Activated gamma-delta T cell treated with anti-CD3 and anti-CD28 coated beads, Interleukin-2, amount 50 U/mL, for 16 hours (primary cell): Measurements from ENCODE around the gene ARMH3.

Source experiments
- DNase-seq: peaks from one replicate; pipeline ENCODE4 v3.0.0-alpha.2; 2020; ENCODE audit warnings: low read depth

Gene ARMH3

DNA sequence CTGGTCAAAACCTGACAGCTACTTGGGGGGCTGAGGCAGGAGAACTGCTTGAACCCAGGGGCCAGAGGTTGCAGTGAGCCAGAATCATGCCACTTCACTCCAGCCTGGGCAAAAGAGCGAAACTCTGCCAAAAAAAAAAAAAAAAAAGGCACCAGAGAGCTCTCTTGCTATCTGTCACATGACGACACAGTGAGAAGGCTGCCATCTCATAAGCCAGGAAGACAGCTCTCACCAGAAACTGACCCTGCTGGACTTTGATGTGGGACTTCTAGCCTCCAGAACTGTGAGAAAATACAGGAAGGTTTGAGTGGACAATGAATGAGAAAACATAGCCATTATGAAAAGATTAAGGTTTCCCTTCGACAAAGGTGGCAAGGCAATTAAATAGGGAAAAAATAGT lies 161.2 kb downstream of the ARMH3 start:
- no peak for DNase-seq

DNA sequence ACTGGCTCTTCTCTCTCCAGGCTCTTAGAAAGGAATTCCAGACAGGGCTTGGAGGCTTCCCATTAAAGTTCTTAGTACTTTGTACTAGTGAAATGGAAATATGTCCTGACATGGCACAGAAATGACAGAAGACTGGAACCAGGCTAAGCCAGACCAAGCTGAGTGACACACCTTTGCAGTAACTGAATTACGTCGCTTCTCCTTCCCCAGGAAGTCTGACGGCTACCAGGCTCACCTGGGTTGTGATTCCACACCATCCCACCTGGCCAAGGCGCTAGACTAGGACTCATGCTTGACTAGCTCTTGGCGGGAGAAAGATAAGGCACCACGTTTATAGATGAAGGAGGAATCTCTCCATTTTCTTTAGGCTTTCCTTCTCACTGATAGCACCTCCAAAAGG lies 161.7 kb downstream of the ARMH3 start:
- DNase-seq: no peak

DNA sequence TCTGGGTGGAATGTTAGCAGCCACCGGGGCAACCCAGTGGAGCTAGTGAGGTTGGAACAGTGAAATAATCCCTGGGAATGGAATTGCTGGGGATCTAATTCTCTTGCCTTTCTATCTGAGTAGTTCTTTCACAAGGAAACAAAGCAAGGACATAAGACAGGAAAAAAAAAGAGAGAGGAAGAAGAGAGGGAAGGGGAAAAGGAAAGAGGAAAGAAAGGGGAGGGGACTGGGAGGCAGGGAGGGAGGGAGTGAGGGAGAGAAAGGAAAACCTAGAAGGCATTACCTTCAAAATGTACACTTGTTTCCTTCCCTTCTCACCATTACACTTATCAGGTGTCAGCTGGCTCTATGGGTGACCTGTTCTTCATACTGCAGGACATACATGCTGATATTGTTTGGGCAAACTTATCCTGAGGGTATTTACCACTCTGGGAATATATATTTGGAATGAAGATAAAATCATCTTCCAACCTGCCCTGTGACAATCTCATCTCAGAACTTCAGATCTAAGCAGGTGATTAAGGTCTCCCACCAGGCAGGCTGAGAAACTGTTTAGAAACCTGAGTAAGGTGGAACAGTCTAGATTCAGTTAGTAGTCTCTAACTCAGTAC lies 162.4 kb downstream of the ARMH3 start:
- no peak for DNase-seq

DNA sequence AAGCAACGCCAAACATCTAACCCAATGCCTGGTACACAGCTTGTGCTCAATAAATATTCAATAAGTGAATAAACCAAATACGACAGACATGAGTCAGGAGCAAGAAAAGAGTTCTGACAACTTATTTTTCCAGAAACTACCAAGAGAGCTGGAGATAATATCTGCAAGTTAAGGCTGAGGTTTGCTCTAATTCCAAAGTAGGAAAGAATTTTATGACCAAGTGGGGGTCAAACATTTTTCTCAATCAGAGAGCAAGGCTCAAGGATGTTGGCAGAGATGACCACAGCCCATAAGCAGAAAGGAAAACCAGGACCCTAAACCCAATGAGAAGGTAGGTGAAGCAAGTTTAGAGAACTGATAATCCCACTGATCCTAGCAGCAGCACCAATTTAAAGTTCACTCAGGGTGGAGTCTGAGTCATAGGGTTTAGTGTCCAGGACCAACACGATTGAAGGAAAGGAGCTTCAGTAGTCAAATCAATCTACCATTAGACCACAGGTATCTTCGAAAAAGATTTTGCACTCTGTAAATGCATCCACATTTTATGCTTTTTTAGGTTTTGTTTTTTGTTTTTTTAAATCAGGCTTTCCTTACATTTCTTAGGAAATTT lies 163.1 kb downstream of the ARMH3 start:
- no peak for DNase-seq

DNA sequence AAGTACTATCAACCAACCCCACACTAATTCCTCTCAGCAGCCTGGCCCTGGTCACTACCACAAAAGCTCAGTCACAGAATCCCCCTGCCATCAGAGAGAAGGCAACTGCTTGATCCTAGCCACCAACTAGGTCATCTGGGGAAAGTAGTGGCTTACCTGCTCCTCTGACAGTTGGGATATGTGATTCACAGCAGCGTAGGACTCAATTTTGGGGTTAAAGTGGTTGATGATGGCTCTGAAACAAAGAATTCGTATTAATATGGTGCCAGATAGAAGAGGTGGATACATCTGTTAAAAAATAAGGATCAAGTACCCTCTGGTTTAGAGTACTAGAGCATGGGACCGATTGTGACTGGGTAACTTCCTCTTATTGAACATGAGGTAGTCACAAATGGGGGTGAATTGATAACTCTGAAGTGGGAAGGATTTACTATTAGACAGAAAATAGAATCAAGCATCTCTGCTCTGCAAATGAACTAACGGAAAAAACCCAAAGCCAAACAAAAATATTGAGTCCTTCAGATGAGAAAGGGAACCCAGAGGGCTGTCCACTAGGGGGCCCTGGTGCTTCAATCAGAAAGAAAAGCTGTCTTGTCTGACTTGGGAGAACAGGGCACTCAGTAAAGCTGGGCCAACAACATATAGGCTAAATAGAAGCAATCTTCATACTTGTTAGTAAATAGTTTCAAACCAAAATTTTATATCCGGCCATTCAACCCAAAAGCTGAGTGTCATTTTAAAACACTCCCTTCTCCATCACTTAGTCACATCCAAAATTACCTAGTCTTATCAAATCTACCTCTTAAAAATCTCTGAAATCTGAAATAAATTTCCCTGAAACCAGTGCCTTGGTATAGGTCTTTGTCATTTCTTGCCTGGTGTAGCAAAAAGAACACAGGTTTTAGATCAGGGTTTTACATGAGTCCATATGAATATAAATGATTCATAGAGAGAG lies 166.4 kb downstream of the ARMH3 start:
- DNase-seq: peak; percentile 53

DNA sequence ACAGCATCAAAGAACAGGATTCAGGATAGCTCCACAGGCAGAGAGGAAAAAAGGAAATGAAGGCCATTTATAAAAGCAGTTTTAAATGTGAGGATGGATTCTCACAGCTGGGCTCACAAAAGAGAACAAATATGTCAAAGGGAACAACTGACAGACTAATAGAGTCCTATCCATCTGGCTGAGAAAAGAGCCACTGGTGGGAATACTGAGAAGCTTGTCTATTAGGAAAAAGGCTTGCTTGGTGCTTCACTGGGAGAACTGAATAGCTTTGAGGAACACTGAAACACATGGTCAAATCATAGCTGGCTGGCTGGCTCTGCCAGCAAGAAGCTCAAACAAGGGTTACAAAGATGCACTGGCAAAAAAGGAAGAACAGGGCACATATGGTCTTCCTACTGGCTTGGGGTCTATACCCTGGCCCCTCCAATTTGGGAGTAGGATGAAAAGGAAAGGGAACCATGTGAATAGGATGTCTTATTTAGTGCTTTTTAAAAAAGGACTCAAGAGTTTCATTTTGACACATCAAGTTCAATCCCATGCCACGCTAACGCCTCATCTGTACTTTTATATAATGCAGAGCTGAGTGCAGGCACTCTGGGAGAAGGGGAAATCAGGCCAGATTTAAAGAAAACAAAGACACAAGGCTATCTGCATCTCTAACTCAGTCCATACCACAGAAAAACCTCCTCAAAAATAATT lies 167.6 kb downstream of the ARMH3 start:
- no peak for DNase-seq

DNA sequence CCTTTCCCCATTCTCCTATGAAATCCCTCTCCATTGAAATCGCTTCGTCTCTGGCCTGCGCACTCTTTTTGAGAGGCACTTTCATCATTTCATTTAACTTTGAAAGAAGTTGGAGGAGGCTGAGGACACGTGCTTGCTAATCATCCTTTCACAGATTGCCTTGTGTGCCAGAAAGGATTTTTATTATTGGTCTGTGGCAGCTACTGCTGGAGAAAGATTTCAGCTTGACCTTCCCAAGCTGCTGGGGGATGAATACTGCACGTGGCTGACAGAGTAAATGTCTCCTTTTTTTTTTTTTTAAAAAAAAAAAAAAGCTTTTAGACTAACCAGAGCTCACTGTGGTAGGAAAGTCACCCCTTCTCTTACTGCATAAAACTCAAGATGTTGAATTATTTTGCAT lies 168.2 kb downstream of the ARMH3 start:
- DNase-seq: no peak

DNA sequence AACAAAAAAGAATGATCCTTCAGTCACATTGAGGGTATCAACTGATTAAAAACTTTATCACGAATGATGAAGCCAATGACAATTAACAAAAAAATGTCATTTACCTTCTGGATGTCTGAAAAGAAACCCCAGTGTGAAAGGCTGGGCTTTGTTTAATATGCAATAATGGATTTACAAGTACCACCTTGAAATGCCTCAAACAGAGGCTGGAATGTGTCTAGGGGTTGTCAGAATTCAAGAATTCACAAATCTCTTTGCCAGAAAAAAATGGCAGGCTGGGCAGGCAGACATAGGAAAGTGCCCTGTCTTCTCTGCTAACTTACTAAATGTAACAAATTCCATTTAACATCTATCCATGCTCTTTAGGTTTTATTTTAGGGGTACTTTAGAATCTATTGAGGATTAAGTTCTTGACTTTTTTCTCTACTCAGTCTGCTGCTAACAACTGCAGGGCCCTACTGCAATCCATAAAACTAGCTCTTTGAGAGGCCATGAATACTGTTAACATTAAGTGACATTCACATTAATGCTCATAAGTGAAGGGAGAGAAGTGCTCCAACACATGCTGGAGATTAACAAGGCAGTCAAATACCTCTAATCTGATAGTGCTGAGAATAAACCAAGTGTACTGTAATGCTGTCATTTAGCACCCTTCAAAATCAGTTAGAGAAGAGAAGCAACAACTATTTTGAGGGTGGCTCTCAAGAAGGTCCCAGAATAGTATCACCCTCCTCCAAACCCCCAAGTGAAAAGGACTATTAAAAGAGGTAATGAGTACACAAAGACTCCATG lies 169.3 kb downstream of the ARMH3 start:
- DNase-seq: no peak

DNA sequence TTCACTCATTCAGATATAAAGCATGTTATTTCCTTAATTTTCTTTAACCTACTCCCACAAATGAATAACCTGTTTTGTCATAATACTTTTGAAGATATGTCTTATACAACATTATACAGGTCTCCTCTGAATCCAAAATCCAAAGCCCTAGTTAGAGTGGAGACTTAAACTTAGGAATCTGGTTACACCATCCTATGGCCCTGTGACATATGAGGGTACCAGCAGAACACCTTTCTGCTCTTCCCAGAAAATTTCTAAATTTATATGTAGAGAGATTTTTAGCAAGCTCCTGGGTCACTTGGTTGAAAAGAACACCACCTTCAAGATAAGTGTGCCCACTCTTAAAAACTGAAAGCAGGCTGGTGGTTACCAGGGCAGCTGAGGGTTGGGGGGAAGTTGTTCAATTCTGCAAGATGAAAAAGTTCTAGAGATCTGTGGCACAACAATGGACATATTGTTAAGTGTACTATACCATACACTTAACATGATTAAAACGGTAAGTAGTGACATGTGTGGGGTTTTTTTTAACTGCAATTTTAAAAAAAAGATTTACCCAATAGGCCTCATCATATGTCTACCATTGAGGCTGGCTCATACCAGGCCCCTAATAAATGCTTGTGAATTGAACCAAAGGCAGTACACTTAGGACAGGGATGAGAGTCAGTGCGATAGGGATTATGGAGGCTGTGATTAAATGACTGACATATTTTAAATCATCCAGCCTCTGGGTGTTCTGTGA lies 174.8 kb downstream of the ARMH3 start:
- DNase-seq: no peak

DNA sequence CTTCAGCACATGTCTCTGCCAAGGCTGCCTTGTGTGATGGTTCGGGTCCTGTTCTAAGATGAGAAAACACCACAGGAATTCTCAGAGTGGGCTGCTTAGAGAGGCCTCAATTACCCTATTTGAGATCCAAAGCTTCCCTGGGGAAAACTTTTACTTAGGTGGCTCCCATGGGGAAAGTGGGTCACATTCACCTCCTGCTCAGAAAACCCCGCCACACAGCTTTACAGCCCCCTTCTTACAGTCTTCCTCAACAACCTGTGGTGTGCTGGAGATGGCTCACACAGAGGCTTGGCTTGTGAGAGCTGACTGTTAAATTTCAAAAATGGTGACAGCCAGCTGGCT lies 175.8 kb downstream of the ARMH3 start:
- no peak for DNase-seq

DNA sequence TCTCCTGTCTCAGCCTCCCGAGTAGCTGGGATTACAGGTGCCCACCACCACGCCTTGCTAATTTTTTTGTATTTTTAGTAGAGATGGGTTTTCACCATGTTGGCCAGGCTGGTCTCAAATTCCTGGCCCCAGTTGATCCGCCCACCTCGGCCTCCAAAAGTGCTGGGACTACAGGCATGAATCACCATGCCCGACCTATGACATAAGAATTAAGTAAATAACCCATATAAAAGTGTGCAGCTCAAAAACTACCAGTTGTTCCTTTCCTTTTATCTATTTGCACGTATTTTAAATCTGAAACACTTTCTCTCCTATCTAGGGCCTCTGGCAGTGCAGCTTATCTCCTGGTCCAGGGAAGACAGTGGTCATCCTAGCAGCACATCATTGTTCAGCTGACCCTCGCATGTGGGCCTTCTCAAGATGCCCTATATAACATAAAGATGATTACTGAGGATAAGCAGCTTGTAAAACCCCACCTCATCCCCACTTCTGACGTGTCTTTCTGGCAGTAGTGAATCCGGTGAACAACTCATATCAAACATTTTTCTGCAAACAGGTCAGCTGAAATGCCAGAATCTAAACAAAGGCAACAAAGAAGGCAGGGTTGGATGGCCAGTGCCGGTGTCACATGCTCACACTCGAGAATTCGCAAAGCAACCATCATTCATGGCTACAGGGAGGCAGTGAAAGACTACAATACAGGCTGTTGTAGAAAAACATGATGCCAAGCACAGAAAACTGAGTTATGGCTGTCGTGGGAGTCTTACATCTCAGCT lies 176.3 kb downstream of the ARMH3 start:
- no peak for DNase-seq

DNA sequence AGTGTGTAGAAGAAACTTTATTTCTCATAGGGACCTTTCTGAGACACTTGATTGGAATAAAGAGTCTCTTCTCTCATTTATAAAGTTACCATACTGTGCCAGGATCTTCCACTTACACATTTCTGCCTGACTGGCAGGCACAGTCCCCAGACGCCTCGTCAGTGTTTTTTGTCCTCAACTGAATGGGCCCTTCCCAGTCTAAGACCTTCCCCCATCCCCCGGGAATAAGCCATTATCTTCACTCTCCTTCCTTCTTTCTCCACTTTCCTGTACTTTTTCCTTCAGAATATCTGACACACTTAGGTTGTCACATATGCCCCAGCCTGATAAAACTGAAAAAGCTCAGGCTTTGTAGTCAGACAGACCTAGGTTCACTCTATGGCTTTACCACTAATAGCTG lies 177.1 kb downstream of the ARMH3 start:
- no peak for DNase-seq

DNA sequence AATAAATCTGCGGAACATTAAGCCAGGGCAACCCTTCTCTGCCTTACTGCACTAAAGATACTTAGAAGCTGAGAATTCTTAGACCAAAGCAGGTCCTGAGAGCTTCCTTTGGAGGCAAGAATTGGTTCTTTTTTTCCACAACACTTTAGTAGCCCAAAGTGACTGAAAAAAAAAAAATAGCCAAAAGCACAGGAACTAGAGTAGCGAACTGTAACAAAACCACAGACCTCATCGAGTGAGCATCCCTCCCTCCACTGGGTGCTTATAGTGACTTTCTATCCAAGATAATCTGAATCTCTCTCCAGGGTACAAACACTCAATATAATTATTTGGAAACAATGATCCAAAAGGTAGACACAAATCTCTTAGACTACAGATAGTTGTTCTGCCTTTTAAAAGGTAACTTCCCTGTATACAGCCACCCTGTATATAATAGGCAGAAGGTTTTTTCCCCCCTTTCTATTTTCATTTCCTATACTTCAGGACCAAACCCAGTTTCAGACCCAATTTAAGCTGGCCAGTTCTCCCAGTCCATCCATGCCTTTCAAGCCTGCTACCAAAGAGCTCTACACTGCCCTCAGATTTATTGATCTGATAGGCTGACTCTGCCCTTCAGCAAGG lies 180.8 kb downstream of the ARMH3 start:
- DNase-seq: no peak

DNA sequence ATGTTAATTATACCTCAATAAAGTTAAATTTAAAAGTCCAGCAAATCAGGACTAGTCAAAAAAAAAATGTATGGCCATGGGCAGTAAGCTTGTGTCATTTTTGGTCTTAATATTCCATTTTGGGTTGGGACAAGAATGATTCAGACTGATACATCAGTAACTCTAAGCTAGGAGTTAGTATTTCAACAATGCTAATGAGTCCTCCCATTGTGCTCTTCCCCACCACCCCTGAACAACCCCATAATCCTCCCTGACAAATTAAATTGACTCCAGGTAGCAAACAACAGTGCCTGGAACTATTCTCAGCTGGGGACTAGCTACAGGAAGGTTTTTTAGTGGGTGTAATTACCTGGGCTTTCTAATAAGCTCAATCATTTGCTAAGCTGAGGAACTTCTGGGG lies 181.7 kb downstream of the ARMH3 start:
- no peak for DNase-seq

DNA sequence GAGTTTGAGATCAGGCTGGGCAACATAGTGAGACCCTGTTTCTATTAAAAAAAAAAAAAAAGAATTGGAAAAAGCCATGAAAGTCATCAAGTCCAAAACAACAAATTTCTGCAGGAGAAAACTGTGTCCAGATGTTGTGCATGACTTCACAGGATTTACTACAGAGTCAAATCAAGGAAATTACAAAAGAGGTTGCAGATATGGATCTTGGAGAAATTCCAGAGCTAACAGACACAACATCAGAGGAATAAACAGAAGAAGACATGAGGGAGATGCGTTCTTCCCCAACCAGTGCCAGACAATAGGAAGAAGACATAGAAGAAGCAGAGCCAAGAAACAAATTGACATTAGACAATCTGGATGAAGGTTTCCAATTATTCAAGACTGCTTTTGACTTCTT lies 188.0 kb downstream of the ARMH3 start:
- DNase-seq: no peak

DNA sequence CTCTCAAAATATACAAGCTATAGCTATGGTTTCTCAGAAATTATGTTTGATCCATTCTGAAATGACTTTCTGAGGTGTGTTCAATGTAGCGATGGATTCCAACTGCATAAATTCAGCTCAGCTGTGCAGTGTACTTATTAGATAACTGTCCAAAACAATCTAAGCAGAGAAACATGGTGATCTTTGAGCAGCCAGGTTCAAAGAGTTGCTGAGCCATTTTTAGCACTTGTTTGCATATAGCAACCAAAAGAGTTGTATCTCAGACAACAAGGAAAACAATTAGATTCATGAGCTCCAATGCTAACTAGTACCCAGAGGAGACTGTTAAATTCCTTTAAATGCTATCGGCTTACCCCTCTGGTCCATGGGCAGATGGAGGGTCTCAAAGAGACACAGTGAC lies 196.4 kb downstream of the ARMH3 start:
- DNase-seq: no peak

DNA sequence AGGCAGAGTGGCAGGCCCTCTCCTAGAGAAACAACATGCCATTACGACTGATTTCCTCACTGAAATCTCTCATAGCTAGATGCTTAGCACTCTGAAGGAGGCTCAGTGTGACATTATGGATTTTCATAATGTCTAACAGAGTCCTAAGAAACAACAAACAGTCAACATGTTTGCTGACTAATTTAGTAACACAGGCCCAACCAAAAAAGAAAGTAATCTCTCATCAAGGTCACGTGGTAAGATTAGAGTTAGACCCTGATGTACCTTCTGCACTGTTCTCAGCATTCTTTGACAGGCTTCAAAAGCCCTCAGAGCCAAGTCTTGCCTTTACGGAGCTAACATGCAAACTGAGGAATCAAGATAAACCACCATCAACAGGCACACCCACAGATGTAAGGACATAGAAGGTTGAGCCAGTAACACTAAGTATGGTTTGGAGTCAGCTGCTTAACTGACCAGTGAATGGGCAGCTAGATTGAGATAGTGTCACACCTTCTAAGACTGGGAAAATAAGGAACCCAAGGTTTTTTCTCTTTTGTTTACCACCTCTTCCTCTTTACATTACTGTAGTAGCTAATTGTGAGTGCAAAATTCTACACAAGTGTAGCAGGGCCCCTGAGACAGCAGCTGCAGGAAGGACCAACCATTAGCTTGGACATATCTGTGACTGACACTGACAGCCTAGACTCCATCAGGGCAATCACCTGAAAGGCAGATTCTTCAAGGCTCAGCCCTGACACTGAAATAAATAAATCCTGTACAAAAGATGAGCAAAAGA lies 197.1 kb downstream of the ARMH3 start:
- no peak for DNase-seq

DNA sequence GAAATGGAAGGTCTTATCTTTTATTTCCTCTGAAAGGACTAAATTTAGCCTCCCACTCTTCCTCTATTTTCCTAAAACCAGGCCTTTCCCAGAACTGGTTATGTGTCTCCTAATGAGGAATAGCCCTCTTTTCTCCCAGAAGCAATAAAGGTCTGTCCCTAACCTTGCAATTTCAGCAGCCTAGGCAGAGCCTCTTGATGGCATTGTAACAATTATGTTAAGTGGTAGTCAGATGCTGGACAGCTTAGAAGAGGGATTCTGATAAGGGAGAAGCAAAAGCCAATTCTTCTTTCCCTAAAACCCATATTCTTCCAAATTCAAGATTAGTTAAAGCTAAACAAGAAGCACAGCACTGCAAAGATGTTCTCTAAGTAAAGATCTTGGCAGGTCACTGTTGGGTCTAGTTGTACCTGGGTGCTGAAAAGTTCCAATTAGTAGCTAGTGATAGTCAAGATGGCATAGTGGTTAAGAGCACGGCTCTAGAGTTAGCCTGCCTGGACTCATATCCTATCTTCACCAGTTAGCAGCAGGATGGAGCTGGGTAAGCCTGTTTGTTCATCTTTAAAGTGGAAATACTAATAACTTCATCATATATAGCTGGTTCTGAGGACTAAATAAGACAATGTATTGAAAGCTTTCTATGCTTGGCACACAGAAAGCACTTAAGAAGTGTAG lies 198.0 kb downstream of the ARMH3 start:
- DNase-seq: no peak

DNA sequence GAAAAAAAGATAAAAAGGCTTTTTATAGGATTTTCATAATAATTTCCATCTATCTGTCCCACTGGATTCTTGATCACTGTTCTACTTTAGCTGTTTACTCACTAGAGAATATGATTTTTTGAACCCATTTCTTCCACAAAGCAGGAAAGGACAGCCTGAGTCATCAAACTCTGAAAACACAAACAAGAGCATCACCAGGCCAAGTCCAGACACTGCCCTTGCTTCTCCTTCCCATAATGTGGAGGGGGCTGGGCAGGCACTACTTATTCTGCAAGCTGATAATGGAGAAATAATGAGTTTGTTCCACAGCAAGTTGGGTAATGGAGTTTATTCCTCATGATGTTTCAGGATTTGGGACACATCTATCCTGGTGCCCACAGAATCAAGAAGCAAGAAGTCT lies 199.3 kb downstream of the ARMH3 start:
- DNase-seq: no peak
